ENCODE data around the gene KIF15.
A peak's percentile ranks its signal among the peaks of the same experiment; 100 is the strongest.

KIF15 gene

DNA sequence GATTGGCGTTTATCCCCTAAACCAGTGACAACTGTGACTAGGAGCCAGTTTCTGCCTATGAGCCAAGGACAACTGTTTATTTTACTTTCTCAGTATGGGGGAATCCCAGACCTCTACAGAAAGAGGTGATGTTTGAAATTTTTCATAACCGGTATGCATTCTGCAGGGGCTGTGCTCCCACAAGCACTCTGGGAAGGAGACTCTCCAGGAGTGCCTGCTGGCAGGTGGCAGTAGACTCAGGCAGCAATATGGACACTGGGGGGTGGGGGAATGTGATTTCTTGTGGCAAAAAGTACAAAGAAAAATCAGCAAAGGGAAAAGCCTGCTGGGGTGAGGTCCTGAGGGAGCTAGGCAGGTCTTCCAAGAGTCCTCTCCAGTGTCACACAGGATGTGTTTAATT is 118.7 kb downstream of the KIF15 start:
- no peak for DNase-seq

DNA sequence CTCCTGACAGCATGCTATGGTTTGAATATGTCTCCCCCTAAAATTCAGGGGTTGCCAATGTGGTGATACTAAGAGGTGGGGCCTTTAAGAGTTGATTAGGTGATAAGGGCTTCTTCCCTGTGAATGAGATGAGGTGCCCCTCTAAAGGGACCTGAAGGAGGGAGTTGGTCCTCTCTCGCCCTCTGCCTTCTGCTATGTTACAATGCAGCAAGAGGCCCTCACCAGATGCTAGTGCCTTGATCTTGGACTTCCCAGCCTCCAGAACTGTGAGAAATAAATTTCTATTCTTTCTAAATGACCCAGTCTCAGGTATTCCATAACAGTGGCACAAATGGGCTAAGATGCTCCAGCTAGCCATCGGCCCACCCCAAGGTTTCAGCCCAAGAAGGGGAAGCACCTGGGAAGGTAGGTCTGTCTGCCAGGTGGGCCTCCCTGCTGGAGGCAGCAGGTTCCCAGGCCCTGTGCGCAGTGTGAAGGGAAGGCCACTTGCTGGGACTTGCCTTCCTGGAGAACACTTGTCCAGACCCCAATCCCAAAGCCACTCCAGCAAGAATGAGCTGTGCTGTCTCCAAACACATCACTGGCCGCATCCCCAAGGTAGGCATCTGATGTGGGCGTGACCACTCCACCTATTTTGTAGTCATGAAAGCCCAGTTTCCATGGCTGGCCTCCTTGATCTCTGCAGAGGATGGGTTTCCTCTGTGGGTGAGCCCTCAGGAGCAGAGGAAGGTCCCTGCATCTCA is 121.8 kb downstream of the KIF15 start:
- no peak for DNase-seq

DNA sequence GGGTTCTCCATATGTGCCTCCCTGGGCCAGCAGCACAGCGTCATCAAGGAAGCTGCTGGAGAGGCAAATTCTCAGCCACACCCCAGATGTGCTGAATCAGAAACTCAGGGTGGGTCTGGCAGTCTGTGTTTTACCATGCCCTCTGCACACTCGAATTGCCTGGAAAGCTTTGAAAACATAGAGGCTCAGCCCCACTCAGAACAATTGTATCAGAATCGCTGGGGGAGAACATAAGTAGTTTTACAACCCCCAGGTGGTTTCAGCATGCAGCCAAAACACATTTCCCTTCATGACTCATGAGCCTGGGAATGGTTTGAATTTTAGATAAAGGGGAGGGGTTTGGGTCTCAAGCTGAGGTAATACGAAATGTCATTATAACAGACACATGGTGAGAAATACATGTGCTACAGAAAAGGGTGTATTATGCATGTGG is 122.4 kb downstream of the KIF15 start:
- no peak for DNase-seq

DNA sequence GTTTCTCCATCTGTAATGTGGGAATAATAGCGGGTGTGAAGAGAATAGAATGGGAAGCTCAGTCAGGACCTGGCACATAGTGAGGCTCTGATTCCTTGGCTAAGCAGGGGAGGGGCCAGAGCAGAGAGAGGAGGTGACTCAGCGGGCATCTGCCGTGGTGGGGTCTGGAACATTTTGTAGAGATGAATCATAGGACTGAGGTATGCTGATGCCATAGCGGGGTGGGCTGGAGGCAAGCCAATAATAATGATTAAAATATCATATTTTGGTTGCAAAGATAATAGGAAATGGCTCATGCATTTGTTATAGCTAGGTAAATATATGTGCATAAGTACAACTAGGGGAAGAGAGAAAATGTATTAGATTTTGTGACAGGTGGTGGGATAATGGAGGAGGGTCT is 124.0 kb downstream of the KIF15 start:
- DNase-seq: no peak

DNA sequence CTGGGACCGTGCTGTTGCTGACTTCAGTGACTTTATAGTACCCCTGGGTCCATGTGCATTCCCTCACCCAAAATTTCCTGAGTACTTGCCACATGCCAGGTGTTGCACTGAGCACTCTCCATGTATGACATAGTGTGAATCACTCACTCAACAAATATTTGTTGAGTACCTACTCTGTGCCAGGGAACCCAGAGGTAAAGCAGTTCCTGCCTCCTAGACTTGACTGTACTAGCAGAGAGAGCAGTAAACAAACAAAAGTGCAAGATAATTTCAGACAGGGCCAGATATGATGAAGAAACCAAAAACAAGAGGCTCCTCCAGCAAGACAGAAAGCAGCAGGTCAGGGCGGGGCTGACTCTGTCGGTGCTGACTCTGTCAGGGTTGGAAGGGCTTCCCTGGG is 125.0 kb downstream of the KIF15 start:
- peak; percentile 34 for DNase-seq

DNA sequence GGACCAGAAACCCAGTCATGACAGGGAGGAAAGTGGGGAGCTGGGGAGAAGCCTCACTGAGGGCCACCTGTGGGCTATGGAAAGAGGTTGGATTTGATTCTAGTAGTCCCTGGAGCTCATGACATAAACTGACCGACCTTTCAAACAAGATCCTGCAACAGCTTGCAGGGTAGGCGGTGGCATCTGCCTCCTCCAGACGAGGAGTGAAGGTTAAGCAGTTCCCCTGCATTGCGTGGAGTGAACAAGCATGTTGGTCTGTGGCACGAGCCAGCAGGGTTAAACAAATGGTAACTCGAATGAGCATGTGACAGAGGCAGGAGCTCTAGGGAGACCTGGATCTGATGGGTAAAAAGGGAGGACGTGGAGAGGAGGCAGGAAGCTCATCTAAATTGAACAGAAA is 125.5 kb downstream of the KIF15 start:
- DNase-seq: no peak

DNA sequence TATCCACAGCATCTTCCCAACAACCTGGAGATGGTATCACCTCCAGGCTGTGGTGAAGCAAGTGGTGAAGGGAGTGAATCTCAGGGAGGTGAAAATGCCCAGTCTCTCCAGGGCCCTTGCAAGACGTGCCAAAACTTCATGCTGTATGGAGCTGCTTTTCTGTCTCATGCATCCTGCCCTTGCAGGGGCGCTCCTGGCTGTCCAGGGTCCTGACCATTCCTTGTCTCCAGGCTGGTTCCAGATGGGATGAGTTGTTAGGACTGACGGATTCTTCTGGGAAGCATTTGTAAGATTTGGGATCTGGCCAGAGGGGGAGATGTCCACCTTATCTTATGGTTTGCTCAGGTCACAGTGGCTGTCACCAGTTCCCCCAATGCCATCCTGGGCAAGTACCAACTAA is 128.7 kb downstream of the KIF15 start:
- no peak for DNase-seq

DNA sequence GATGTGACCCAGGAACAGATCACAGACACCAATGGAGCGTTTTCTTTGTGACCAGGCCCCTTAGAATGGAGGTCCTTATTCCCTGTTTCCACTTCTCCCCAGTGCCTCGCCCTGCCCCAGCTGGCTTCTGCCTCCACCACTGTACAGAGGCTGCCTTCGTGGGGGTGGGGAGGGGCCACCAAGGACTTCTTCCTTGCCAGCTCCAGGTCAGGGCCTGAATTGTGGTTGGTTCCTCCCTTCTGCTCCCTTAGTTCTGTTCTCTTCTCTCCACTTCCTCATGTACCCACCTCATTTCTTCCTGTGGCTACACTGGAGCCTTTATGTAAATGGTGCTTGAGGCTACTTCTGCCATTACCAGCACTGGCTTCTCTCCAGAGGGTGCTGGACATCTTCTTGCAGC is 129.3 kb downstream of the KIF15 start:
- DNase-seq: no peak

DNA sequence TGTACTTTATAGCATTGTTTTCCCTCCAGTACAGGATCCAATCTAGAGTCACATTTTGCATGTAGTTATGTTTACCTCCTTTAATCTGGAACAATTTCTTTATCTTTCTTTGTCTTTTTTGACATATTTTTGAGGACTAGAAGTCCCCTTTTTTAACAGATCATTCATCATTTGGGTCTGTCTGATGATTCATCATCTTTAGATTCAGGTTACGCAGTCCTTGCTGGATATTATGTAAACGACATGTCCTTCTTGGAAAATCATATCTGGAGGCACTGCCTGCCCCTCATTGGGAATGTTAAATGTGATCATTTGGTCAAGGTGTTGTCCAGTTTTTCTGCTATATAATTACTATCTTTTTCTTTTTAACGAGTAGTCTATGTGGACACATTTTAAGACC is 131.1 kb downstream of the KIF15 start:
- no peak for DNase-seq

DNA sequence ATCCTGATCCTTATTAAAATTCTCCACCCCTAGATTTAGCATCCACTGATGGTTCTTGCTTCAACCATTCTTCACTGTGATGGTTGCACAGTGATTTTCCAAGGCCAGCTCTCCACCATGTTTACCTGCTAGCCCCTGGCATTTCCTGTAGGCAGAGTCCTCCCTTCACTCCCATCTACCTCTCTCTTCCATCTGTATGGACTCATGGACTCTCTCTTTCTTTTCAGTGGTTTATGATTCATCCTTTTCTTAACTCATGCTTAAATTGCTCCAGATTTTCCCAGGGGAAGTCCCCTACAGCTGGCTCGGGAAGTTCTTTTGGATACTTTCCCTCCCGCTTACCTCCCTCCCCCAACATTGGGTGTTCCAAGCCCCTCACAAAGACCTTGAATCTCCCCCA is 131.5 kb downstream of the KIF15 start:
- DNase-seq: no peak

DNA sequence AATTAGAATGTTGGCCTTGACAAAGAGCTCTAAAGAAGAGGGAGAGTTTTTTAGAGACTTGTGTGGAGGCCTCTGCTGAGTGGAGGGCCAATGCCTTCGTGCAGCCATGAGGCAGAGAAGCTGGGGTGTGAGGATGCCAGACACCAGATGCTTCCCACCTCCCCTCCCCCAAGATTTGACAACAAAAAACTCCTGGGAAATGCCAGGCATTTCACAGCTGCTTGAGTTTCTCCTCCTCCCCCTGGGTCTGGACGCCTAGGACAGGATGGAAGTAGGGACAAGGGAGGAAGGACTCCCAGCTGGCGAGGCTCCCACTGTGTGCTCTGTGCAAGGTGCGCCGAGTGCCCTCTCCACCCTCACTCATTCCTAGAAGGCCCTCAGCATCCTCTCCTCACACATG is 132.9 kb downstream of the KIF15 start:
- DNase-seq: no peak

DNA sequence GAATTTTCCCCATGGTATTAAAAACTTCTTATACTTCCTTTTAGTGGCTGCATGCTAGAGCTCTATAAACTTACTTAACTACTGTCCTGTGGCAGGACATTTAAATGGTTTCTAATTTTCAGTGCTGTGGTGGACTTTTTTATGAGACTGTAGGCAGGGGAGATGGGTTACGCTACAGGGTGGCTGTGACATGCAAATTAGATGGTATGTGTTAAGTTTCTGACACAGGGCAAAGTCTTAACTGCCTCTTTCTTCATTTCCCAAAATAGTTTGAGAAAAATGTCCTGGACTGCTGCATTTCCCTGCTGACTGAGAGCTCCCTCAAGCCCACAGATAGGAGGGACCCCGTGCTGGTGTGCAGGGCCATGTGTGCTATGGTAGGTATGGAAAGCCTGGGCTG is 134.8 kb downstream of the KIF15 start:
- no peak for DNase-seq

DNA sequence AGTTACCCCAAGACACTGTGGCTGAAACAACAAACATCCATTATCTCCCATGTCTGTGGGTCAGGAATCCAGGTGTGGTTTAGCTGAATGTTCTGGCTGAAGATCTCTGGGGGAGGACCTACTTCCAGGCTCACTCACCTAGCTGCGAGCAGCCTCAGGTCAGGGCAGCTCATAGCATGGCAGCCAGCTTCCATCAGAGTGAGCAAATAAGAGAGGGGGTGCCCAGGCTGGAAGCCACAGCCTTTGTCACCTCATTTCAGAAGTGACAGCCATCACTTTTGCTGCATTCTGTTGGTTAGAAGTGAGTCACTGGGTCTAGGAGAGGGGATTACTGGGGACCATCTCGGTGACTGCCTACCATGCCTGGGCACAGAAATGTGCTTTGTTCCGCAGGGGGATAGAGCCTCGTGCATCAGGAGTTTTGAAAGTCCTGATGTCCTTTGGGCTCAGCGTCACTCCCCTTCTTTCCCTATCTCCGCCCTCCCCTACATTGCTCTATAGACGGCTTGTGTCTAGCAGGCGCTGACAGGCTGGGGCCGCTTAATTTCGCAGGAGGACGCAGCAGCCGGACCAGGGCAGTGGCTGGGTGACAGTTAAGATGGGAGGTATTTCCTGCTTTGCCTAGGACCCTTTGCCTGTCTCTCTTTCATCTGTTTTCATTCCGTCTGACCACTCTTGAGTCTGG is 138.2 kb downstream of the KIF15 start:
- no peak for DNase-seq

DNA sequence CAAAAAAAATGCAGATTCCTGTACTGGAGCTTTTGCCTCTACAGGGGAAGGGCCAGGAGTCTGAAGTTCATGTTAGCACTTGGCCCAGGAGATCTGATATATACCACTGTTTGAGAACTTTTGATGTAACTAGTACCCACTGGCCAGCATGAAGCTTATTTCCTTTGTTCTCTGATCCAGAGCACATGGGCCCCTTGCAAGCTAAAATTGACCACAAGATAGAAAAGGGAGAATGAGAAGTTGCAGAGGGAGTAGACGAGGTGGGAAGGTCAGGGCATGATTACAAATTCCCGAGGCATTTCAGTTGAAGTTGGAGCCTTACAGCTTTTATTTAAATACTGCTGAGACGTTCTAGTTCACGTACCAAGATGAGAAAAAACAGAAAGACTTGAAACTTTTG is 141.0 kb downstream of the KIF15 start:
- no peak for DNase-seq
